H1 (cell line): ENCODE data around the gene SRF. TPM values are rescaled to one million over a fixed set of nuclear protein-coding genes. Genes with fewer than 3 reads are reported as not detected.

Source experiments
- KDM5A ChIP-seq: fragments of 200-600 bp; IDR thresholded peaks from 2 replicates; pipeline ENCODE4 v1.7.1; 2012; ENCODE audit warnings: mild to moderate bottlenecking, low read length, inconsistent platforms, mixed read lengths
- SUZ12 ChIP-seq: fragments of 200-600 bp; sonication (generic); IDR thresholded peaks from 2 replicates; pipeline ENCODE4 v1.6.1; 2012; ENCODE audit warnings: mild to moderate bottlenecking, inconsistent platforms, low read length, moderate library complexity, mixed read lengths
- polyA plus RNA-seq, 7 experiments: library from polyadenylated mRNA; depleted of rRNA in 3 of 7; stranded (reverse) in 5 of 7; unstranded in 2 of 7; fragments of >200 nt in 5 of 7; fragments of 200-250 nt in 2 of 7; gene quantifications; 1 replicate in 5 of 7; 2 replicates in 1 of 7; 4 replicates in 1 of 7; pipeline versions ENCODE4 v1.2.1 to v1.2.3, GENCODE V29; 2011 to 2013; ENCODE audit warnings: missing spikeins in 2 of 7, mixed read lengths in 2 of 7
- total RNA-seq: library from RNA; stranded (reverse); fragmentation: NEBNext Ultra II Directional; extraction: Animal tissue kit (Norgen Biotek cat#: 25700); gene quantifications from 2 replicates; pipeline ENCODE4 v1.2.1, GENCODE V29; 2021

SRF gene
- total and polyA plus RNA-seq, 2 of the 8 experiments (the other 6 are each of a cell fraction or from before 2014, with no cell fraction given): 49.0 to 69.5 TPM

- TF ChIP-seq SUZ12 (no peak), KDM5A (no peak)
These were observed 33.4 kb downstream of the SRF start (continued) for GRCh38 chr6:43204271-43205105.
